ENCODE data around the gene FGF22. TPM values are rescaled to one million over a fixed set of nuclear protein-coding genes. Genes with fewer than 3 reads are reported as not detected.

FGF22 gene
- total and polyA plus RNA-seq, 2 experiments from 2014 or later: 0.70 TPM; not detected in 1

- no peaks in the 10 kb centered on the region for H3K9me3 ChIP-seq (ENCODE audit: low read depth)
- no peaks in the 10 kb centered on the region for H3K36me3 ChIP-seq (replicated peaks; ENCODE audit: insufficient read depth, low read depth)
- TF ChIP-seq, protein P1, sequence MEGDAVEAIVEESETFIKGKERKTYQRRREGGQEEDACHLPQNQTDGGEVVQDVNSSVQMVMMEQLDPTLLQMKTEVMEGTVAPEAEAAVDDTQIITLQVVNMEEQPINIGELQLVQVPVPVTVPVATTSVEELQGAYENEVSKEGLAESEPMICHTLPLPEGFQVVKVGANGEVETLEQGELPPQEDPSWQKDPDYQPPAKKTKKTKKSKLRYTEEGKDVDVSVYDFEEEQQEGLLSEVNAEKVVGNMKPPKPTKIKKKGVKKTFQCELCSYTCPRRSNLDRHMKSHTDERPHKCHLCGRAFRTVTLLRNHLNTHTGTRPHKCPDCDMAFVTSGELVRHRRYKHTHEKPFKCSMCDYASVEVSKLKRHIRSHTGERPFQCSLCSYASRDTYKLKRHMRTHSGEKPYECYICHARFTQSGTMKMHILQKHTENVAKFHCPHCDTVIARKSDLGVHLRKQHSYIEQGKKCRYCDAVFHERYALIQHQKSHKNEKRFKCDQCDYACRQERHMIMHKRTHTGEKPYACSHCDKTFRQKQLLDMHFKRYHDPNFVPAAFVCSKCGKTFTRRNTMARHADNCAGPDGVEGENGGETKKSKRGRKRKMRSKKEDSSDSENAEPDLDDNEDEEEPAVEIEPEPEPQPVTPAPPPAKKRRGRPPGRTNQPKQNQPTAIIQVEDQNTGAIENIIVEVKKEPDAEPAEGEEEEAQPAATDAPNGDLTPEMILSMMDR (IDR thresholded peaks at IDR 0.05; ENCODE audit: poor library complexity): no peak
- no peak for TF ChIP-seq EZH2phosphoT487 (IDR thresholded peaks at IDR 0.05; ENCODE audit: low read depth, severe bottlenecking, unreplicated experiment)
- no peak for TF ChIP-seq EZH2 (IDR thresholded peaks at IDR 0.05; ENCODE audit: borderline replicate concordance)
- peaks cover 47% of the 10 kb centered on the region for H4K20me1 ChIP-seq (ENCODE audit: insufficient read depth, poor library complexity, severe bottlenecking)
- peak overlapping the region; percentile 91 for H3K27ac ChIP-seq
- peak overlapping the region; percentile 96 for H3K4me2 ChIP-seq
- no peak overlapping the region for H2AFZ ChIP-seq
- no peaks in the 10 kb centered on the region for H3K9me2 ChIP-seq (replicated peaks; ENCODE audit: insufficient read depth)
- H3K27me3 ChIP-seq: no peaks in the 10 kb centered on the region
- peak; percentile 75 for DNase-seq (ENCODE audit: low spot score)
- peak overlapping the region; percentile 99 for H3K4me3 ChIP-seq
- peaks cover 55% of the 10 kb centered on the region for H3K79me2 ChIP-seq
- WGBS (ENCODE audit: low lambda C conversion rate, missing lambda C conversion rate): 2% methylated on average over 46 of the region's 81 CpGs
- H3K4me1 ChIP-seq (ENCODE audit: insufficient read depth): peaks cover 48% of the 10 kb centered on the region
Observed at GRCh38 chr19:662207-662961, 22.7 kb downstream of the FGF22 start.

GRCh38 chr19:662962-663681 is 23.4 kb downstream of the FGF22 start, which contains the start of gene RNF126:
Gene RNF126, minus strand, starts transcription at chr19:663214. Its CDS starts 93 bp downstream, at chr19:663121.
- Histone ChIP-seq H3K27ac (peak within 1 kb of the TSS; percentile 97), H3K27me3 (no peaks in the 10 kb centered on the region), H3K9me3 (ENCODE audit: low read depth) (no peaks in the 10 kb centered on the region), H3K4me1 (ENCODE audit: insufficient read depth) (peaks cover 41% of the 10 kb centered on the region), H3K4me2 (peak within 1 kb of the TSS; percentile 96), H4K20me1 (ENCODE audit: insufficient read depth, poor library complexity, severe bottlenecking) (peaks cover 40% of the 10 kb centered on the region), H2AFZ (peak within 1 kb of the TSS; percentile 90), H3K79me2 (peaks cover 48% of the 10 kb centered on the region), H3K36me3 (replicated peaks; ENCODE audit: insufficient read depth, low read depth) (no peaks in the 10 kb centered on the region), H3K9me2 (replicated peaks; ENCODE audit: insufficient read depth) (no peaks in the 10 kb centered on the region), H3K4me3 (peak within 1 kb of the TSS; percentile 99)
- peak; percentile 96 for DNase-seq (ENCODE audit: low spot score)
- 6% methylated on average over 36 of the region's 97 CpGs for WGBS (ENCODE audit: low lambda C conversion rate, missing lambda C conversion rate)
- TF ChIP-seq, protein P1 (IDR thresholded peaks at IDR 0.05; ENCODE audit: poor library complexity): no peak
- TF ChIP-seq EZH2phosphoT487 (IDR thresholded peaks at IDR 0.05; ENCODE audit: low read depth, severe bottlenecking, unreplicated experiment) (no peak), EZH2 (IDR thresholded peaks at IDR 0.05; ENCODE audit: borderline replicate concordance) (no peak)

DNA sequence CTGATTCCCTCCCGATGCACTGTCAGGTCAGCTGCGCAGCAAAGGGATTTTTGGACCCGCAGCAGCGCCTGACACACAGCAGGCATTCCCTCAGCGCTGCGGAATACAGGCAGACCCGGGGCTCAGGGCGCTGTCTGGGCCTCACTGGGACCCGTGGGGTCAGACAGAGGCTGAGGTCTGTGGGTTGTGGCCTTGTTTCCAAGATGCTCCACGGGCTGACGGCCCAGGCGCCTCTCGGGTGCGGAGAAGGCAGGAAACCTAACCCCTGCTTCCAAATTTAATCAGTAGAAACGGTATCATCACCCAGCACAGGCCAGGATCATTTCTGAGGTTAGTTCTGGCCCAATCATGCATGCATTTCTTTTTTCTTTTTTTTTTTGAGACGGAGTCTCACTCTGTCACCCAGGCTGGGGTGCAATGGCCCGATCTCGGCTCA is 24.0 kb downstream of the FGF22 start:
- Histone ChIP-seq H3K9me2 (replicated peaks; ENCODE audit: insufficient read depth) (no peaks in the 10 kb centered on the region), H3K27ac (peak overlapping the region; percentile 97), H3K4me1 (ENCODE audit: insufficient read depth) (peaks cover 38% of the 10 kb centered on the region), H3K27me3 (no peaks in the 10 kb centered on the region), H3K4me3 (peak overlapping the region; percentile 24), H3K79me2 (peaks cover 42% of the 10 kb centered on the region), H3K36me3 (replicated peaks; ENCODE audit: insufficient read depth, low read depth) (no peaks in the 10 kb centered on the region), H3K4me2 (peak overlapping the region; percentile 92), H3K9me3 (ENCODE audit: low read depth) (no peaks in the 10 kb centered on the region), H2AFZ (peak overlapping the region; percentile 90), H4K20me1 (ENCODE audit: insufficient read depth, poor library complexity, severe bottlenecking) (peaks cover 34% of the 10 kb centered on the region)
- DNase-seq (ENCODE audit: low spot score): no peak
- 82% methylated on average over 18 of the region's 18 CpGs for WGBS (ENCODE audit: low lambda C conversion rate, missing lambda C conversion rate)
- TF ChIP-seq EZH2phosphoT487 (IDR thresholded peaks at IDR 0.05; ENCODE audit: low read depth, severe bottlenecking, unreplicated experiment) (no peak), EZH2 (IDR thresholded peaks at IDR 0.05; ENCODE audit: borderline replicate concordance) (no peak)
- TF ChIP-seq, protein P1 (IDR thresholded peaks at IDR 0.05; ENCODE audit: poor library complexity): no peak
